SU-DHL-6 (cell line): ENCODE results near the gene ZC3H12A.

ENCODE experiments used
- H2AFZ ChIP-seq: fragments of 200-600 bp; sonication (generic); 2 replicates; pipeline ENCODE4 v1.6.1; 2014; ENCODE audit warnings: low read depth, mild to moderate bottlenecking, moderate library complexity, mixed read lengths, antibody characterized with exemption, low read length; ENCODE audit not compliant: severe bottlenecking
- H3F3A ChIP-seq: fragments of 200-600 bp; shearing (Covaris generic); 2 replicates; pipeline ENCODE4 v1.6.0; 2016; ENCODE audit warnings: antibody characterized with exemption, mild to moderate bottlenecking; ENCODE audit not compliant: insufficient read depth
- H3K27ac ChIP-seq: fragments of 200-600 bp; sonication (generic); 2 replicates; pipeline ENCODE4 v1.5.1; 2016; ENCODE audit warnings: low read depth, mild to moderate bottlenecking, low read length, moderate library complexity, mixed read lengths
- H3K27me3 ChIP-seq: fragments of 200-600 bp; sonication (generic), shearing (Covaris generic); 2 replicates; pipeline ENCODE4 v1.6.0; 2014; ENCODE audit warnings: mild to moderate bottlenecking, low read length
- H3K36me3 ChIP-seq: fragments of 200-600 bp; sonication (generic); 2 replicates; pipeline ENCODE4 v1.6.1; 2014; ENCODE audit warnings: mild to moderate bottlenecking, low read length, mixed read lengths
- H3K4me2 ChIP-seq: fragments of 300-600, 200-600 bp; shearing (Covaris generic), sonication (generic); 2 replicates; pipeline ENCODE4 v1.6.0; 2014; ENCODE audit warnings: low read length, low read depth, mild to moderate bottlenecking; ENCODE audit not compliant: poor library complexity, severe bottlenecking
- H3K4me3 ChIP-seq: fragments of 200-600 bp; sonication (generic); 2 replicates; pipeline ENCODE4 v1.5.1; 2014; ENCODE audit warnings: antibody characterized with exemption, low read length, mild to moderate bottlenecking, mixed read lengths; ENCODE audit not compliant: insufficient read depth, poor library complexity, severe bottlenecking
- H3K79me2 ChIP-seq: fragments of 200-600 bp; sonication (generic); 2 replicates; pipeline ENCODE4 v1.6.1; 2014; ENCODE audit warnings: mild to moderate bottlenecking, low read length, moderate library complexity; ENCODE audit not compliant: insufficient read depth
- H3K9ac ChIP-seq: fragments of 200-600 bp; sonication (generic); 2 replicates; pipeline ENCODE4 v1.7.0; 2014; ENCODE audit warnings: mild to moderate bottlenecking, low read length
- H3K9me2 ChIP-seq: fragments of 200-600 bp; sonication (generic); replicated peaks from 2 replicates; pipeline ENCODE4 v1.6.1; 2014; ENCODE audit warnings: low read length; ENCODE audit not compliant: insufficient read depth
- H3K9me3 ChIP-seq: fragments of 200-600 bp; sonication (generic); 2 replicates; pipeline ENCODE4 v1.6.1; 2014; ENCODE audit warnings: low read length, mixed read lengths; ENCODE audit not compliant: insufficient read depth
- H4K20me1 ChIP-seq: fragments of 200-600 bp; sonication (generic); 2 replicates; pipeline ENCODE4 v1.6.1; 2014; ENCODE audit warnings: low read depth, mild to moderate bottlenecking, antibody characterized with exemption, low read length, moderate library complexity, mixed read lengths
- CTCF ChIP-seq: fragments of 200-600 bp; sonication (generic); IDR thresholded peaks from one replicate; pipeline ENCODE4 v1.5.1; 2017; ENCODE audit warnings: antibody characterized with exemption, mild to moderate bottlenecking, low read length, moderate library complexity; ENCODE audit not compliant: insufficient read depth, poor library complexity, severe bottlenecking
- EZH2phosphoT487 ChIP-seq: fragments of 200-600 bp; sonication (generic), shearing (Covaris generic); conservative IDR thresholded peaks from 2 replicates; pipeline ENCODE4 v1.6.1; 2018; ENCODE audit warnings: mild to moderate bottlenecking, antibody characterized with exemption, low read length, moderate library complexity, mixed read lengths

Gene ZC3H12A

GRCh38 chr1:37438869-37439343 lies 35.5 kb upstream of the ZC3H12A start:
- H3K27ac ChIP-seq, result no peak overlapping the region
- H3K4me2 ChIP-seq, result no peak overlapping the region
- H2AFZ ChIP-seq, result no peak overlapping the region
- H3K36me3 ChIP-seq, result no peaks in the 10 kb centered on the region
- no peaks in the 10 kb centered on the region for H3K27me3 ChIP-seq
- no peaks in the 10 kb centered on the region for H3F3A ChIP-seq
- no peaks in the 10 kb centered on the region for H4K20me1 ChIP-seq
- no peaks in the 10 kb centered on the region for H3K9me2 ChIP-seq
- no peaks in the 10 kb centered on the region for H3K9me3 ChIP-seq
- TF ChIP-seq EZH2phosphoT487 (no peak), CTCF (no peak)
- H3K79me2 ChIP-seq, result no peaks in the 10 kb centered on the region
- H3K9ac ChIP-seq, result no peak overlapping the region
- H3K4me3 ChIP-seq, result no peak overlapping the region

GRCh38 chr1:37439349-37439995 lies 34.9 kb upstream of the ZC3H12A start:
- no peak overlapping the region for H3K4me2 ChIP-seq
- H3K36me3 ChIP-seq, result no peaks in the 10 kb centered on the region
- no peaks in the 10 kb centered on the region for H3K79me2 ChIP-seq
- no peaks in the 10 kb centered on the region for H3K27me3 ChIP-seq
- no peaks in the 10 kb centered on the region for H4K20me1 ChIP-seq
- no peak overlapping the region for H3K9ac ChIP-seq
- H3K9me3 ChIP-seq, result no peaks in the 10 kb centered on the region
- no peak overlapping the region for H3K27ac ChIP-seq
- no peak overlapping the region for H2AFZ ChIP-seq
- no peak overlapping the region for H3K4me3 ChIP-seq
- no peaks in the 10 kb centered on the region for H3F3A ChIP-seq
- H3K9me2 ChIP-seq, result no peaks in the 10 kb centered on the region
- no peak for TF ChIP-seq EZH2phosphoT487
- TF ChIP-seq CTCF, result no peak

GRCh38 chr1:37441490-37441889 lies 32.9 kb upstream of the ZC3H12A start:
- no peak overlapping the region for H3K9ac ChIP-seq
- H3K36me3 ChIP-seq, result no peaks in the 10 kb centered on the region
- no peaks in the 10 kb centered on the region for H3K27me3 ChIP-seq
- no peaks in the 10 kb centered on the region for H3K9me3 ChIP-seq
- H3K4me3 ChIP-seq, result no peak overlapping the region
- H3F3A ChIP-seq, result no peaks in the 10 kb centered on the region
- H3K9me2 ChIP-seq, result no peaks in the 10 kb centered on the region
- TF ChIP-seq CTCF (no peak), EZH2phosphoT487 (no peak)
- no peaks in the 10 kb centered on the region for H4K20me1 ChIP-seq
- no peak overlapping the region for H3K27ac ChIP-seq
- no peaks in the 10 kb centered on the region for H3K79me2 ChIP-seq
- no peak overlapping the region for H3K4me2 ChIP-seq
- no peak overlapping the region for H2AFZ ChIP-seq
